ENCODE results near the gene GLIS1. TPM values are rescaled to one million over a fixed set of nuclear protein-coding genes. Genes with fewer than 3 reads are reported as not detected.

The GLIS1 gene
- polyA plus RNA-seq, 3 donors: not detected

DNA sequence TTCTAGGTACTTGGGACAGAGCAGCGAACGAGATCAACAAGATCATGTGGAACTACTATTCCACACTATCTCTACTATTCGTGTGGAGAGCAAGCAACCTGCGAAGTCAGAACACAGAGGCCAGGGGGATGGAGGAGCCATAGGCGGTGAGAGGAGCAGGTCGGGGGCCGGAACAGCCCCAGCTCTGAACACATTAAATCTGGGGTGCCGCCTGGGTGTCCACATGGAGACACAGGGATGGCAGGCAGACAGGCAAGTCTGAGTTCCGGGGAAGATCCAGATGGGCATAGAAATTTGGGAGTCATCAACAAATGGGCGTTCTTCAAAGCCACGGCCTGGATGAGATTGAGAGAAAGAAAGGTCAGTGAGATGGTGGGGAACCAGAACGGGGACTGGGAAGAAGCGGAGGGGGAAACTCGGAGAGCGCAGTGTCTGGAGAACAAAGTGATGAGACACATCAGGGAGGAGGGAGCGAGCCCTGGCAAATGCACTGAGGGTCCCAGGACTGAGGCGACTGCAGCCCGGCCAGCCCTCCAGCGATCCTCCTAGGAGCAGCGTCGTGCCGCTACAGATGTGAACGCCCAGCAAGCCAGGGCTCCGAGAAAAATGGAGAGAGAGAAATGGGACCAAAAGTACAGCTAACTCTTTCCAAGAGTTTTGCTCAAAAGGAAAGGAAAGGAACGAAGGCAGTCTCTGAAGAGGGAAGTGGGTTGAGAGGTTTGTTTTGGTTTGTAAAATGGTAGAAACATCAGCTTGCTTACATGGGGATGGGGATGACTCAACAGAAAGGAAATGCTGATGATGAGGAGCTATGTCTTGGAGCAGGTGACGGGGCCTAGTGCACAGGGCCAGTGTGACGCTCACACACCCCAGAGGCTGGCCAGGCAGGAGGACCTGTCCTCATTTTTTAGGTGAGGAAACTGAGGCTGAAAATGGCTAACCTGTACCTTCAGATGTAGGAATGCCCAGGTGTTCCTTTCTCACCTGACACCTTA, 84.5 kb downstream of the GLIS1 start:
- Histone ChIP-seq H3K27me3 (ENCODE audit: control insufficient read depth in 2 of 2, insufficient read depth in 2 of 2, low read length in 2 of 2) (no peaks in the 10 kb centered on the region), H3K4me3 (replicated peaks in 1 of 3; ENCODE audit: low read depth in 2 of 3, low read length in 3 of 3) (no peak overlapping the region), H3K27ac (ENCODE audit: low read depth in 1 of 2, low read length in 2 of 2) (no peak overlapping the region), H3K9ac (ENCODE audit: insufficient read depth, low read length, poor library complexity, severe bottlenecking) (no peak overlapping the region), H2AFZ (ENCODE audit: insufficient read depth, low read depth, low read length, poor library complexity, severe bottlenecking) (no peak overlapping the region), H3K79me2 (ENCODE audit: insufficient read depth, low read length) (no peaks in the 10 kb centered on the region), H3K36me3 (replicated peaks in 1 of 2; ENCODE audit: control insufficient read depth in 1 of 2, insufficient read depth in 2 of 2, low read length in 2 of 2) (no peaks in the 10 kb centered on the region), H3K9me3 (replicated peaks in 1 of 2; ENCODE audit: control insufficient read depth in 1 of 2, insufficient read depth in 1 of 2, low read length in 2 of 2) (no peaks in the 10 kb centered on the region), H3K4me2 (replicated peaks; ENCODE audit: extremely low read depth, low read length, poor library complexity, severe bottlenecking) (no peak overlapping the region), H4K20me1 (ENCODE audit: insufficient read depth, low read length) (no peaks in the 10 kb centered on the region), H3K4me1 (ENCODE audit: control insufficient read depth in 1 of 2, insufficient read depth in 2 of 2, low read length in 2 of 2) (no peaks in the 10 kb centered on the region)
- intact Hi-C loops (cut with micrococcal nuclease): no loop called here
- WGBS (ENCODE audit: insufficient coverage): 78% methylated on average over 21 of the region's 27 CpGs
- no peak overlapping the region for H3K4me3 Mint-ChIP-seq
- peaks cover 0 to 13% (median 10%) of the 10 kb centered on the region in 3 donors for H3K27me3 Mint-ChIP-seq (ENCODE audit: low read depth in 3 of 3)
- TF ChIP-seq, protein P1, sequence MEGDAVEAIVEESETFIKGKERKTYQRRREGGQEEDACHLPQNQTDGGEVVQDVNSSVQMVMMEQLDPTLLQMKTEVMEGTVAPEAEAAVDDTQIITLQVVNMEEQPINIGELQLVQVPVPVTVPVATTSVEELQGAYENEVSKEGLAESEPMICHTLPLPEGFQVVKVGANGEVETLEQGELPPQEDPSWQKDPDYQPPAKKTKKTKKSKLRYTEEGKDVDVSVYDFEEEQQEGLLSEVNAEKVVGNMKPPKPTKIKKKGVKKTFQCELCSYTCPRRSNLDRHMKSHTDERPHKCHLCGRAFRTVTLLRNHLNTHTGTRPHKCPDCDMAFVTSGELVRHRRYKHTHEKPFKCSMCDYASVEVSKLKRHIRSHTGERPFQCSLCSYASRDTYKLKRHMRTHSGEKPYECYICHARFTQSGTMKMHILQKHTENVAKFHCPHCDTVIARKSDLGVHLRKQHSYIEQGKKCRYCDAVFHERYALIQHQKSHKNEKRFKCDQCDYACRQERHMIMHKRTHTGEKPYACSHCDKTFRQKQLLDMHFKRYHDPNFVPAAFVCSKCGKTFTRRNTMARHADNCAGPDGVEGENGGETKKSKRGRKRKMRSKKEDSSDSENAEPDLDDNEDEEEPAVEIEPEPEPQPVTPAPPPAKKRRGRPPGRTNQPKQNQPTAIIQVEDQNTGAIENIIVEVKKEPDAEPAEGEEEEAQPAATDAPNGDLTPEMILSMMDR (IDR thresholded peaks at IDR 0.05): no peak
- DNase-seq: no peak
- H3K4me1 Mint-ChIP-seq: no peaks in the 10 kb centered on the region
- H3K9me3 Mint-ChIP-seq: no peaks in the 10 kb centered on the region
- H3K27ac Mint-ChIP-seq: no peak overlapping the region
- H3K36me3 Mint-ChIP-seq: no peaks in the 10 kb centered on the region

DNA sequence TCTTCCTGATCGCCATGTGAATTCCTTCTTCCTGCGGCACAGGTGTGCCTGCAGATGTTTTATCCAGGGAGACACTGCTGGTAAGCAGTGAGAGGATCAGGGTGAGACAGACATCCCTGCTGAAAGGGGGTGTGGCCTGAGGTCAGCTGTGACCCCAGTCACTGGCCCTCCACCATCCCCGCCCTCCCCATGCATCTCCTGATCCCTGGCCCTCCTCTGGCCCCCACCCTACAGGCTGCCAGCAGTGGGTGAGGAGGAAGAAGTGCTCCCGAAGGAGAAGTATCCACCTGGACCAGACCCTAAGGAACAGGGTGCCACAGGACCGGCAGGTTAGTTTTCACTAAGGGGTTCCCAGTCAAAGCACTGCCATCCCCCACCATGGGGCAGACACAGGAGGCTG, 85.3 kb downstream of the GLIS1 start:
- Mint-ChIP-seq H3K4me1 (no peaks in the 10 kb centered on the region), H3K27me3 (ENCODE audit: low read depth in 3 of 3) (peaks cover 0 to 13% (median 10%) of the 10 kb centered on the region in 3 donors), H3K9me3 (no peaks in the 10 kb centered on the region), H3K36me3 (no peaks in the 10 kb centered on the region), H3K27ac (no peak overlapping the region), H3K4me3 (no peak overlapping the region)
- Histone ChIP-seq H3K9me3 (replicated peaks in 1 of 2; ENCODE audit: control insufficient read depth in 1 of 2, insufficient read depth in 1 of 2, low read length in 2 of 2) (no peaks in the 10 kb centered on the region), H4K20me1 (ENCODE audit: insufficient read depth, low read length) (no peaks in the 10 kb centered on the region), H3K36me3 (replicated peaks in 1 of 2; ENCODE audit: control insufficient read depth in 1 of 2, insufficient read depth in 2 of 2, low read length in 2 of 2) (no peaks in the 10 kb centered on the region), H3K79me2 (ENCODE audit: insufficient read depth, low read length) (no peaks in the 10 kb centered on the region), H3K27ac (ENCODE audit: low read depth in 1 of 2, low read length in 2 of 2) (no peak overlapping the region), H3K4me2 (replicated peaks; ENCODE audit: extremely low read depth, low read length, poor library complexity, severe bottlenecking) (no peak overlapping the region), H3K4me1 (ENCODE audit: control insufficient read depth in 1 of 2, insufficient read depth in 2 of 2, low read length in 2 of 2) (no peaks in the 10 kb centered on the region), H3K4me3 (replicated peaks in 1 of 3; ENCODE audit: low read depth in 2 of 3, low read length in 3 of 3) (no peak overlapping the region), H3K27me3 (ENCODE audit: control insufficient read depth in 2 of 2, insufficient read depth in 2 of 2, low read length in 2 of 2) (no peaks in the 10 kb centered on the region), H3K9ac (ENCODE audit: insufficient read depth, low read length, poor library complexity, severe bottlenecking) (no peak overlapping the region), H2AFZ (ENCODE audit: insufficient read depth, low read depth, low read length, poor library complexity, severe bottlenecking) (no peak overlapping the region)
- intact Hi-C loops (cut with micrococcal nuclease): no loop called here
- TF ChIP-seq, protein P1 (IDR thresholded peaks at IDR 0.05): no peak
- no peak for DNase-seq
- WGBS (ENCODE audit: insufficient coverage): 100% methylated on average over 1 of the region's 5 CpGs
